HG03064 (cell line): Measurements from ENCODE around the gene ENDOV.

Experiments used
- ATAC-seq: cut with Tn5 transposase; IDR thresholded peaks from one replicate; pipeline ENCODE4 v1.9.1; 2021; ENCODE audit warnings: low read depth; ENCODE audit not compliant: unreplicated experiment

The ENDOV gene

DNA sequence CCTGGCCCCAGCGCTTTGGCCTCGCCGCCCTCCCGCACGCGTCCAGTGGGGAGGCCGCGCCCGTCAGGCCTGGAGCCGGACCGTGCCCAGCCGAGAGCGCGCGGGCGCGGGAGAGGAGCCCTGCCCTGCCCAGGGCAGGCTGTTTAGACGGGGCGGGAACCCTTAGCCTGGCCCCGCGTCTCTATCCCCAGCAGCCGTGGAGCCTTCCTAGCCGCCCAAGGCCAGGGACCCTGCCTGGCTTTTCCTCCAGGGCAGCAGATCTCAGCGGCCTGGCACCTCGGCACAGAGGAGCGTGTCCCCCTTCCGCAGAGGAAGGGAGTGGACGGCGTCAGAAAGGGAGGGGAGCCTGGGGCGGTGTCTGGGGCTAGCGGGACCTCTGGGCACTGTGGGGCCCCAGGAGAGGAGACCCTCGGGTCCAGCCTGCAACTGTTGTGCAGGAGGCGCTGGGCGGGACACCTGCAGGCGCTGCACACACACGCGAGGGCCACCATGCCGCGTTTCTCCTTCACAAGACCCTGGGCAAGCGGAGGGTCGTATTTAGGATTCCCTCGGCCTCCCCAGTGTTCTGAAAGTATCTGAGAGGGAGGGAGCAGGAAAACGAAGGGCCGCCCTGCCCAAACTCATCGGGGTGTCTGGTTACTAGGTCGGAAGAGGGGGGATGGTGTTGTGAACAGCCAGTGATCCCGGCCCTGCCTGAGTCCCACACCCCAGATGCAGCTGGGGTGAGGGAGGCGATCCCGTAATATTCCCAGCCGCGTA is 63.7 kb downstream of the ENDOV start:
- ATAC-seq: no peak

DNA sequence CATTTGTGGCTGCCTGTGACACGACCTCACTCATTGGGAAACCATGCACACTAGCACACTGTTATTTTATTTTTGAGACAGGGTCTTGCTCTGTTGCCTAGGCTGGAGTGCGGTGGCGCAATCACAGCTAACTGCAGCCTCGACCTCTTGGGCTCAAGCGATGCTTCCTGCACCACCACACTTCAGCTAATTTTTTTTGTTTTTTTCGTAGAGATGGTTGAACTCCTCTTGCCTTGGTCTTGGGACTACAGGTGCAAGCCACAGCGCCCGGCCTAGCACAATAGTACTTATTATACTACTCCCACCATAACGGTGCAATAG is 64.2 kb downstream of the ENDOV start:
- no peak for ATAC-seq

DNA sequence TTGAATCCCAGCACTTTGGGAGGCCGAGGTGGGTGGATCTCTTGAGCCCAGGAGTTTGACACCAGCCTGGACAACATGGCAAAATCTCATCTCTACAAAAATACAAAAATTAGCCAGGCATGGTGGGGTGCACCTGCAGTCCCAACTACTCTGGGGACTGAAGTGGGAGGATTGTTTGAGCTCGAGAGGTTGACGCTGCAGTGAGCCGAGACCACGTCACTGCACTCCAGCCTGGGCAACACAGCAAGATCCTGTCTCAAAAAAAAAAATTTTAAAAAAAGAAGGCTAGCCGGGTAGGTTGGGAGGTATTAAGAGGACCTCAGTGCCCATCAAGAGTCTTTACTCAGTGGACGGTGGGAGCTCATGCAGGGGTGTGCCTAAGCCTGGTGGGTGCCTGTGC is 65.3 kb downstream of the ENDOV start:
- no peak for ATAC-seq

DNA sequence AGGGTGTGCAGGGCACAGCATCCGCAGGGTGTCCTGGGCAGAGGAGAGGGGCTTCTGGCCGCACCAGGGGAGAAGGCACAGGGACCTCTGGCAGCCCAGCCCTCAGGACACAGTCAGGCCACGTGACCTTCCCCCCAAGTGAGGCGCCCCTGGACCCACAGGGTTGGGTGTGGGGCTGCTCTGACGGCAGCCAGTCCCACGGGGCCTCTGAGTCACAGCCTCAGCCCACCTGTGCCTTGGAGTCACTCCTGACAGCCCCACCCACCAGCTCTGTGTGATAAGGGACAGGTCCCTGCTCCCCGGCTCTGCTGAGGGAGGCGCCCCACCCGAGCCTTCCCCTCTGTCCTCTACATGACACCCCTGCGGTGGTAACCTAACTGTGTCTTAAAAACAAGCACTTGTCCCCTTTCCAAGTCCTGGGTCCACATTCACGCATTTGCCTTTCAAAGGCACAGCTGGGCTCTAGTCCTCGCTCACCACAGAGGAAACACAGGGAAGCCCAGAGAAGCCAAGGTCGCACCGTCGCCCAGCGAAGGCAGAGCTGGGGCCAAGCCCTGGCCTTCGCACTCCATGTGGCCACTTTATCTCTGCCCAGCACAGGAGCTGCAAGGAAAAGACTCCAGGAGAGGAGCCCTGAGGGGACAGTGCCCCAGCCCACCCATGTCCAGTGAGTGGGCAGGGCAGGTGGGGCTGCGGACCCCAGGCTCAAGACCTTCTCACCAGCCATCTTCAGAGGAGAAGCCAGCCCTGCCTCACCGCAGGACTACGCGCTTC is 66.5 kb downstream of the ENDOV start:
- no peak for ATAC-seq

DNA sequence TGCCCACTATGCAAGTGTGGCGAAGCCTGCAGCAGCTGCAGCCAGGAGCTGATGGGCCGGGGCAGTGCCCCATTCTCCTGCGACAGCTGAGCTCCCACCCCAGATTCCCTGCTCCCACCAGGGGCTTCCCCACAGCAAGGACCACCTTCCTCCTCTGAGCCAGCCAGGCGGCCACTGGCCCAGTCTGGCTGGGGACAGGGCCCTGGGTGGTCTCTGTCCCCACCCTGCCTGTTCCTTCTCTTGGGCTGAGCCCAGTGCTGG is 67.0 kb downstream of the ENDOV start:
- no peak for ATAC-seq

DNA sequence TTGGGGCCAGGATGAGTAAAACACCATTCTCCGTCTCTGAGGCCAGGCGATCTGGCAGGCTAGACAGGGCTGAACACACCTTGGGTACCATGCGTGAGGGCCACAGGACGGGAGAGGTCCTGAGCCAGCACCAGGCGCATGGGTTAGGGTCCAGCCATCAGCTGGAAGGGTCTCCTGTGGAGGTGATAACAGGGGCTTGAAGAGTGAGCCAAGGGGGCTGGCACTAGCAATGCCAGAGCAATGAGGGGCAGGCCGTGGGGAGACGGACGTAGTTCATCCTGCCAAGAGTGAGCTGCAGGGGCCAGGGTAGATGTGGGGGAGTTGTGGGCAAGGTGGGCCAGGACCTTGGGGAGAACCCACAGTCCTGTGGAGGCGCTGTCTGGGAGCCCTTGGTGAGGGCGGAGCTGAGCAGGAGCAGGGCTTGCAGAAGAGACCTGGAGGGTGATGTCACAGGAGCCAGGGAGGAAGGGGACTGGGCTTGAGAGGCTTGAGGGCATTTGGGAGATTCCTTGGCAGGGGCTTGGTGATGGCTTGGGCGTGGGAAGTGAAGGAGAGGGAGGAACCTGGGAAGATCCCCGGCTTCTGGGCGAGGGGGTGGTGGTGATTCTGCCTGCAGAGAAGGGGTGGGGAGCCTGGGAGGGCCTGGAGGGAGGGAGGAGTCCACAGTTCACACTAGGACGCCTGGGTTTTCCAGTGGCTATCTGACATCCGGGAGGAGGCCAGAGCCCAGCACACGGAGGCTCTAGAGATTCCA is 67.8 kb downstream of the ENDOV start:
- ATAC-seq: no peak

DNA sequence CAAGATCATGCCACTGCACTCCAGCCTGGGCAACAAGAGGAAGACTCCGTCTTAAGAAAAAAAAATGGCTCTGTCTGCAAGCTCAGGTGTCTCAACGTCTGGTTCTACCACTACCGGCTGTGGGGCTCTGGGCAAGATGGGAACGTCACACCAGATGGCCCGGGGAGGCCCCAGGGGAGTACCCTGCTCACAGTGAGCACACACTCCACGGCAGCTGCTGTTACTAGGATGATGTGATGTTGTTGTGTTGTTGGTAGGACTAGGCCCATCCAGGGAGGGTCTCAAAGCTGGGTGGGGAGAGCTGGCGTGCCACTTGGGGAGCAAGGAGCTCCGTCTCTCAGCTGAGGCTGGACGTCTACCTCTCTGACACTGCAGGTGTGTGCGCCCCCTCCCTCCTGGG is 70.9 kb downstream of the ENDOV start:
- ATAC-seq: no peak

DNA sequence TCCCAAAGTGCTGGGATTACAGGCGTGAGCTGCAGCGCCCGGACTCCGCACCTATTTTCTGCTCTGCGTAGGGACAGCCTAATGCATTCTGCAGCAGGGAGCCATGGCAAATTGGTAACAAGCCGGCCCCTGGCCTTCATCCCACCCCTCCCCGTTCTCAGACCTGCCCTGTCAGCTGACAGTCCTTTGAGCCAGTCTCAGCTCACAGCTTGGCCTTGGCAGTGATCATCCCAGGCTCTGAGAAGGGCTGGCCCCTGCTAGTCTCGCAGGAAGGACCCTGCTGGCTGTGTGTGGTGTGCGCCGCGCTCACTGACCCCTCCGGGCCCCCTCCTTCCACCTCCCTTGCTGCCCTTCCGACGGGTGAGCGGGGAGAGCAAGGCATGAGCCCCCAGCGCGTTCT is 71.7 kb downstream of the ENDOV start:
- no peak for ATAC-seq

DNA sequence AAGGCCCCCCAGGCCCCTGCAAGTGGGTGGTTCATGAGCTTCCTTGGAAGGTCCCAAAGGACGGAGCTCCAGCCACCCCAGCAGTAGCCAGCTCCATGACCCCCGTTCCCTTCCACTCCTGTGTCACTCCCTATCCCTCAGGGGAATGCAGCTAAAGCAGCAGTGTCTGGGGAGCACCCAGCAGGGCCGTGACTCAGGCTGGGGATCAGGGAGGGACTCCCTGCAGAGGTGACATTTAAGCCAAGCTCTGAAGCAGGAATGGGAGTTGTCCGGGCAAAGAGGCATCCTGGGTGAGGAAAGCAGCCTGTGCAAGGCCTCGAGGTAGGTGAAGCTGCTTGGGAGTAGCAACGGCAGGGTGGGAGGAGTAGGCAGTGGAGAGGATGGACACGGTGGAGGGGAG is 72.5 kb downstream of the ENDOV start:
- no peak for ATAC-seq
